ENCODE data around the gene SIAH2.

Gene SIAH2

DNA sequence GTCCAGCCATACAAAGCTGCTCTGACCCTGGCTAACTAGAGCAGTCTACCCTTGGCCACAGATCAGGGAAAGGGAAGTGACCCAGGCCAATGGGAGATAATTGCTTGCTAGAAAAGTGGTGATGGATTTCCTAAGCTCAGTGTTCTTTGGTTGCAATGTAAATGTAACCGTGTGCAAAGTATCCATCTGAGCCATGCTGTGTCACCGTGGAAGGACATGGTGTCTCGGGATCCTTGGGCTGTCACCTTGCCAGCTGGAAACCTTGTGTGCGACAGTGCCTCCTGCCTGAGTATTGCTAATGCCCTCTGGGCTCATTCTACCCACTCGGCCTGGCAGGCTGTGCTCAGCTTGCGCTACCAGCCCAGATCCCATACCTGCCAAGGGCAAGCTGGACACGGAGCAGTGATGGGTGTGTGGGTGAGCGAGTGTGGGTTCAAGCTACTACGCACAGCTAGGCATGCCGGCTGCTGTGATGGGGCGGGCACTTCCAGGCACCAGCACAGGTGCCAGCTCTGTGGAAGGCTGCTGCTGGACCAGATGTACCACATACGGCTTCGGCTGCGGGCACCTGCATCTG is 10.7 kb upstream of the SIAH2 start:
- no peak for DNase-seq

DNA sequence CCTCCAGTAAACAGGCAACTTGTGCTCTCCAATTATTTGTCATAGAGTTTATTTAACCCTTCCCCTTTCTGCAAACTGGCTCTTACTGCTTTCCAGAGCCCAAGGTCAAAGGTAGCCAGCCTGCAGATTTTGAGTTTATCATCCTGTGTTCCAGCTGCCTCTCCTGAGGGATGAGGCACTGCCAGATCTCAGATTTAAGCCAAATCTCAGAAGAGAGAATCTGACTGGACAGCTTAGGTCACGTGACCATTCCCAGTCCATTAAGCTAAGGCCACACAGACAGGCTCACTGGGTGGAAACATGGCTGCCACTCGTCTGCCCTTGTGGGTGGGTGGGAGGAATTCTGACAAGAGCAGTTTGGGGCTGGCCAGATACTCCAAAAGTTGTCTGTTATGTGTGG is 8.6 kb upstream of the SIAH2 start:
- no peak for DNase-seq

DNA sequence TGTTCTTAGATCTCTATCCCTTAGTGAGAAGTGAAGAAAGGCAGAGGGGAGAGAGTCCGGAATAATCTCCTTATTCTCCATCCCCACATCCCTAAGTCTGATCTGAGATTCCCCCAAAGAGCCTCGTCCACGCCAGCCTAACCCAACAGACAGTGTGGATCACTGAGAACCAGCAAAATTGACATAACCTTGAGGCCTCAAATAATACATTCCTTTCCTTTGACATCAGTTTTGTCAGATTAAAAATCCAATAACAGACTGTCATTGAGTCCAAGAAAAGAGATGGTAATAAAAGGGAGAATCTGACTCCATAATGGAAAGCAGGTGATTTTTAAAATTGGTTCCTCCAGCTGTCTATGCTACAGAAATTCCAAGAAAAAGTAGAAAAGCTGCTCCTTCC is 7.7 kb upstream of the SIAH2 start:
- DNase-seq: no peak

DNA sequence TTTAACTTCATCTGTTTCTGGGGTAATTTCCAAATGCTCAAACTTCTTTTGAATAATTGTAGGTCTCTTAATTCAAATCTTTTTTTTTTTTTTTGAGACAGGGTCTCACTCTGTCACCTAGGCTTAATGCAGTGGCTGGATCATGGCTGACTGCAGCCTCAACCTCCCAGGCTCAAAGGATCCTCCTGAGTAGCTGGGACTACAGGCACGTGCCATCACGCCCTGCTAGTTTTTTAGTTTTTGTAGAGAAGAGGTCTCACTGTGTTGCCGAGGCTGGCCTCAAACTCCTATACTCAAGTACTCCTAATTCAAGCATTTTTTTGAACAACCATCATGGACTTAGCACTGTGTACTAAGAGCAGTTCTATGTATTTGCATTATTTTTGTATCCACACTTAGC is 3.8 kb upstream of the SIAH2 start:
- DNase-seq: no peak

DNA sequence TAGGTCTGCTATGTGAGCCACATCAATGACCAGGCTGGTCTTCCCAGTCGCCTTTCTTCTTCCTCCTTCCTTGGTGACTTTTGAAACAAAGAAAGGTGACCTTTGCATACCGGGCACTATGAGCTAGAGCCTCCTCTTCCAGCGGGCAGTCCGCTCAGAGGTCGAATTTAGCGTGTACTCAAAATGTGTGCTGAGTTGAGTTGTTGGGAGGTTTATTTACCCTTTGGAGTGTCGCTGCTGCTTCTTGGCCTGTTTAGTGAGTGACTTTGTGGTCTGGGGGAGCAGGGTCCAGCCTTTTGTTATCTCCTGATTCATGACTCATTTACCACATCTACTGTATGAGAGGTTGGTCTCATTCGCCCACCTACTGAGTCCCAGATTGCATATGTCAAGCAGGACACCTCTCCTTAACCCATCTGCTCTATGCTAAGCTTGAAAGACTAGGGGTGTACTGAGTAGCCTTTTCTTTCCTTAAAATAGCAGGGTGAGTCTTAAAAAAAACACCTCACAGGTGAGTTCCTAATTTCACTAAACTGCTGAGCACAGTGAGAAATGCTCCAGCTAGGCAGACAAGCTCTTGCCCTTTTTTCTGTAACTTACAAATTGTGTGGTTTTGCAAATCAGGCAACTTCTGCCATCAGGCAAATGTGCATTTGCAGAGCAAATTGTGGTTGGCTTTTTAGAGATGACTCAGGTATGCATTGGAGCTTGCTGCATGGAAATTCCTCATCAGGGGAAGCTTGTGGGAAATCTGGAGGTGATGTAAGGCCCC is 3.2 kb upstream of the SIAH2 start:
- no peak for DNase-seq

DNA sequence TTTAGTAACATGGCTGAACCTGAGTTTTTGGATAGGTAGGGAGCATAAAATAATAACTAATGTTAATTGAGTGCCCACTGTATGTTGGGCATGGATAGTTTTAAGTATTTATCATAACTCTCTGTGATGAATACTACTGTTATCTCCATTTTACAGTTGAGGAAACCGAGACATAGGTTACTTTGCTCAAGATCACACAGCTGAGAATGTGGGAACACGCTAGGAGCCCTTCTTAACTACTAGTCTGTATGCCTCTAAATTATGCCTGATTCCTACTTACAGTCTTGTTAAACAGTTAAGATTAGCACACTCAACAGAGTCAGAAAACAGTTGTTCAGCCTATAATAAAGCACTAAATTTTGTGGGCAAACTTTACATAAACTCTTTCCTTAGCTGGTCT is 2.0 kb upstream of the SIAH2 start:
- DNase-seq: no peak

DNA sequence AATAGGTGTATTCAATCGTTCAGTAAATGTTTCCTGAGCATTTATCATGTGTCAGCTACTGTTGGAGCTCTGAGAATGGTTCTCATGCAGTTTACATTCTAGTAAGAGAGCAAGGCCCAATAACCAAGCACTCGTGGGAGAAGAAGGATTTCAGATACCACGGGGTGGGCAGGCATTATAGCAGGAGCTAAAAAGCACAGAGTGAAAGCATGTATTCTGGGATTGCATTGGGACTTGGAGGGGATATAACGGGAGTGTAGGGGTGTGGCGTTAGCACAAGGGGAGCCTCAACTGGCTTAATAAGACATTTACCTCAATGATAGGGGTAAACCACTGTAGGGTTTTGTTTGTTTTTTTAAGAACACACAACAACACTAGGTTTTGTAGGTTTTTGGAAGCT is 1.6 kb upstream of the SIAH2 start:
- DNase-seq: no peak

DNA sequence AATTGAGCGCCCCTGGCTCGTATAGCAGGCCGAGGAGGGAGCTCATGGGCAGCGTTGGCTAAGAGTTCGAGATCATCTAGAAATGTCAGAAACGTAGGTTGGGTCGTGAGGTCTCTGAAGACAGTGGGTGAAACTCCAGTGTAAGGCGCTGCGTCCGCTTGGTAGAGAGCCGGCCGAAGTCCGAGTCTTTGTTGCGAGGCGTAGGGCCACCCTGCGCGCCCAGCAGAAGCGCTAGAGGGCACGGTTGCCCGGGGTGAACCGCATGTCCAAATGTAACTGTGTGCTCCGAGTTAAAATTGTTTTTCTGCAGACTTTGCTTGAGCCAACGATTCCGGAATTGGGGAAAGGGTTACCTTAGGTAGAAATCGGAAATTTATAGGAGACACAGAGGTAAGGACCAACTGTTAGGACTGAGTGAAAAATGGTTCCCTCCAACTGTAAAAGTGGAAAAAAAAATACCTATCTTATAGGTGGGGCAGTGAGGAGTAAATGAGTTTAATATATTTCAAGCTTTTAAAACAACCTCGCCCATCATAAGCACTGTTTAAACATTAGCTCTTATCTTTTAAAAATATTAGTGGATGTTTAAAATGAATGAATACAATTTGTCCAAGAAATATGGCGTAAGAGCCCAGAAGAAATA is 993 bp upstream of the SIAH2 start:
- DNase-seq: peak; percentile 33

DNA sequence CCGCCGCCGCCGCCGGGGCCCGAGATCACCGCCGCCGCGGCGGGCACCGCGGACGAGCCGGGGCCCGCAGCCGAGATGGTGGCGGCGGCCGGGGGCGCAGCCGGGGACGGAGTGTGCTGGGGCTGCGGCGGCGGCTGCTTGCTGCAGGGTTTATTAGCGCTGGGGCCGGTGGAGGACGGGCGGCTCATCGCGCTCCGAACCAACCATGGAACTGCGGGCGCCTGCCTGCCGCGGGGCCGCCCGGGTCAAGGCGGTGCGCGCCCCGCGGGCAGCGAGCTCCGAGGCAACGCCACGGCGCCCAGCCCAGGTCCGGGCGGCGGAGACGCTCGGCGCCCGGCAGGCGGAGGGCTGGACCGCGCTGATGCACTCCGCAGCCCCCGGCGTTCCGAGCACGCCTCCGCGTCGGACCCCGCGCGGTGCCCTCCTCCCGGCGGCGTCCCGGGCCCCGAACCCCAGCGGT is 277 bp downstream of the SIAH2 start:
- no peak for DNase-seq

DNA sequence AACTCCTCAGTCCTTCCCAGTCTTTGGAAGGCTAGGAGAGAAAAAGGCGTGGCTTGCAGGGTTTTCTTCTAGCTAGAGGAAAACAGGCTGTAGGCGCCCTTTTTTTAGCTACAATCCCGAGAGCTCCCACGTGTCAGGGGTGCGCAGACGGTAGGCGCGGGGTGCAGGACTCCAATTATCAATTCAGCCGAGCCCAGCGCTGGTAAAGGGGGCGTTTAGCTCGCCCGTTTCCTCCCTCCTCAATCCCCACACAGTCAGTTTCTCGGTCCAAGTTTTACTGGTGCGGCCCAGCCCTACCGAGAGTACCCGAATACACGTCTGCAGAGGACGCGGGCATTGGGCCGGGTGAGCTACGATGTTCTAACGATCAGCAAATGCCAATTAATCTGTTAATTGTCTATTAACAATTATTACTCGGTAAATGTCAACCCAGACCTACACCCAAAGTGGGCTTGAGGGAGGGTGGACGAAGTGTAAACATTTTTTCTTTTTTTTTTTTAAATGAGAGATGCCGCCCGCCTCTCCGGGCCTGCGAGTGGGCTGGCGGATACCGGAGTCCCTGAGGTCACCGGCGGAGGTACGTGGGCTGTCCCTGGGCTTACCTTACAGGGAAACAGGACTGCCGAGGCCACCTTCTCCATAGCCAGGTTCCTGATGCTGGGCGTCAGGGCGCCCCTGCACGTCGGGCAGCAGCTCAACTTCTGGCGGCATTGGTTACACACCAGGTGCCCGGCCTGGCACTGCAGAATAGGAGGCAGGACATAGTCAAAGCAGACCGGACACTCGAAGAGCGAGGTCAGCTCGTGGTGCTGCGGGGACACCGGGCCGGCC is 923 bp downstream of the SIAH2 start:
- peak; percentile 16 for DNase-seq

DNA sequence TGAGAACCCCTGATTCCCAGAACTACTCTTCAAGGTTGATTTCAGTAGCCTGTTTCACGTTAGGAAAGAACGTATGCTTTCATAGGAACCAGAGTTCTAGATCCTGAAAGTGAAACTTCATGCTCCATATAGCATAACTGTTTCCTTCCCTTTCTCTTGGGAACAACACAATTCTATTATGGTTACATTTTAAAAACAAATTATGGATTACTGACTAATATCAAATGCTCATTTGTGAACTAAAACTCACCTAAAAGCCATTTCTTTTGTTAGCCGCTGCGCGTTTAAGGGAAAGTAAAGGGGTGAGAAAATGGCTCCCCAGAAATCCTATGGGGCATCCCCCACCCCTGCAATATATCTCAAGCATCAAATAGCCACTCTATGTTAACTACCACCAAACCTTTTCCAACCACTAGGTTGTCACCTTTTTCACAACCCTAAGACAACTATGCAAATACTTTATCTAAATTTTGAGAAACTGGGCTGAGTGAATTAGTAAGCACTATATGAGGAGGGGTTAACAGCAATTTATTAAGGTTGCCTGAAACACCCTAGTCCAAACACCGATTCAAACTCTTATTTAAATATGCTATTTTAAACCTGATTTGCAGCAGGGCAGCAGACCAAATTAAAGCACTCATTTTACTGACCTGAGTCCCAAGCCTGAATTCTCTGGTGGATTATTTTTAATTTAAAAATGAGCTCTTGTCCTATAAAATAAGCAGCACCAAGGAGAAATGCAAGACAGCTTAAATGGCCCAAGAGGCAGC is 2.4 kb downstream of the SIAH2 start:
- no peak for DNase-seq

DNA sequence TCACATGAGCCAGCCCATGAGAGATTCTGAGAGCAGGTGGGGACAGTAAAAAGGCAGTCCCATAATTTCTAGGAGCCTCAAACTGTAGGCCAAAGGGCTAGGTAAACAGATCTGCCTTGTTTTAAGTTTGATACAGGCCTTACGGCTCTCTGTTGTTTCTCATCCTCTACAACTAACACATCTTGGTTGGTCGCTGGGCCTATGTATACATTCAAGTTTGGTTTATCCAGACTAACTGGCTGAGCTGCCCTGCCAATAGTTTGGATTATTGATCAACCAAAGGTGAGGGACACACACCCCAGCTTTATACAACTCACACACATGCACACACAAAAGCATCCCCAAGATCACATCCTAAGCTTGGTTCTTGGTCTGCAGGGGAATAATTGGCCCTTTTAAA is 3.0 kb downstream of the SIAH2 start:
- no peak for DNase-seq

DNA sequence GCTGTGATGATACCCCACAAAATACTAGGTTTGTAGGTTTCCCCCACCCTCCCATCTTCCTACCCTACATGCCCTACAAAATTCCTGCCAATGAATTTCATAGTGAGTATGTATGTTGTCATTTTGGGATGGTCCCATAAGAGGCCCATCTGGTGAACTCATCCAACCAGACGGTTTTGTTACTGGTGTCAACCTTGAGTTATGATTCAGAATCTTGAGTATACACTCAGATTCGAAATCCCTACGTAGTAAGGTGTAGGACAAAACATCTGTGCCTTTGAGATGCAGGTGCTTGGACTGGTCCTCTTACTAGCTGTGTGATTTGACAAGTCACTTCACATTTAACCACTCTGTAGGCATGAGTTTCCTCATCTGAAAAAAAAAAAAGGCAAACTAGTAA is 3.6 kb downstream of the SIAH2 start:
- DNase-seq: no peak

DNA sequence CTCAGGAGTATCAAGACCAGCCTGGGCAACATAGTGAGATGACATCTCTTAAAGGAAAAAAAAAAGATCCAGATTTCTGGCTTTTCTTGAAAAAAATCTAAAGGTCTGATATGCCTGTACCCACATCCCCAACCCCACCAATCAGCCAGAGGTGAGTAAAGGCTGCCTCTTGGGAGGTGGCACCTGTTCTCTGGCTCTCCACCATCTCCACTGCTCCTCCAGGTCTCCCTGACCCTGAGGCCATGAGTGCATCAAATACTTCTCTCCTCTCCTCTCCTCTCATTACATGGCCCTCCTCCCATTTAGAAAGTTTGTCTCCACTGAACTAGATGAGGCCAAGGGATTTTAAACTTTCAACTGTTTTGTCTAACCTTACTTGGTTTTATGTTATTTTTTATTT is 5.2 kb downstream of the SIAH2 start:
- DNase-seq: no peak

DNA sequence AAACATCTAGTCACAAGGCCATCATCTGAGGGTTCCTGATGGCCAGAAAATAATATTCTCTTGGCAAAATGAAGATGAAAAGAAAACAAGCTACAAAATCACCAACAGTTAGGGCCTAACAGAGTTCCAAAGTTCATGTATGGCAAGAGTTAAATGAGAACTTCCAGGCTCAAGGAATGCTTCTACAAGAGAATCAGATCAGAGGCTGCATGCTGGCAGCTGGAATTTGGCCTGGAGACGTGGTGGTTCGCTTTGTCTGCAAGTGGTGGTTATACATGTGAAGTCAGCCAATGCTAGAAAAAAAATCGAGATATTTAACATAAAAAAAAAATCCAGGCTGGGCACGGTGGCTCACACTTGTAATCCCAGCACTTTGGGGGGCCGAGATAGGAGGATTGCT is 5.6 kb downstream of the SIAH2 start:
- DNase-seq: no peak

DNA sequence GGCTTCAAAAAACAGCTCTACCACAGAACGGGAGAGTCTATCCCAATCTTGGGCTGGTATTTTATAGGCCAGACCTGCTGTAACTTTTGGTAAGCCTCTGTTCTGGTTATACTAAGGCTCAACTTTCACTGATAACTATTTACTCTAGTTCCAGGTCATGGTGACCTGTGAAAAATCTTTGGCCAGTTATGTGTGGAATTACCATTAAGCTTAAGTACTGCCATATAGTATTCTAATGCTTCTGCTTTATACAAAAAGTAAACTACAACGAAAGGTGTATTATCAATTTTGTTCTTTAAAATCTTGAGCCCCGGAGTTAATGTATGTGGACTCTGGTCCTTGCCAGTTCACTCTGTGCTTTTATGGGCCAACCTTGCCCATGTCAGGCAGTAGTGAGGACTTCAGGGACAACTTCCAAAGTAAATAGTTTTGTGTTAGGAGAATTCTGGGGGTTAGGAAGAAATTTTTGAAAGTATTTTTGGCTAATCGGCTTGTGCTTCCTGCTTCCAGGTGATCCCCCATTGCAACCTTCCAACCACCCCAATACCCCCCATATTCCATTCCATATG is 6.4 kb downstream of the SIAH2 start:
- no peak for DNase-seq

DNA sequence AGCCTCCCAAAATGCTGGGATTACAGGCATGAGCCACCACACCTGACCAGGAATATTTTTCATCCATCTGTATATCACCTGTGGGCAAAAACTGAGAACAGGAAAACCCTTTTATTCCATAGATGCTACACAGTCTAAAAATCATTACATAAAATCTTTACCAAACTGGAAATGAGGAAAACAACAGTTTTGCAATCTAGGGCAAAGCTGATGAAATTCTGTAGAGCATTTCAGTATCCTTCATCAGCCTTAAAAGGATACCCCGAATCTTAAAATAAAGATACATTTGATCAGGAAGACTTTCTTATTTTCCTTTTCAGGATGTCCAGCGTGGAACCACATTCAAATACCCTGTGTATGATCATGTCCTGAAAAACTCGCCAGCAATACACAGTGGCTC is 7.1 kb downstream of the SIAH2 start:
- no peak for DNase-seq

DNA sequence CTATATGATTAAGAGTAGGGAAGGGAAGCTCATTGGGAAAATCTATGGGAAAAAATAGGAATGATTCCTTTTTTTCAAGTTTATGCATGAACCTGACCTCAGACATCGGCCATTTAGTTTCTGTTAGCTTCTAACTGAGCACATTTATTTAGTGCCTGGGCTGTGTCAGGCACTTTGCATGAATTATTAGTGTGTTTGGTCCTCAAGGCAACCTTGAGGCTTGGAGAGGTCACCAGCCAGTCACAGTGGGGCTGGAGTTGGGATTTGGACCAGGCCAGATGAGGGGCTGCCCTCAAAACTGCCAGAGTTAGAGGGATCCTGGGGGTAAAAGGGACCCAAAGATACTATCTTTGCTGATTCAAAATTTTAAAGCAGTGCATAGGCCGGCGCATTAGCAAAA is 8.1 kb downstream of the SIAH2 start:
- no peak for DNase-seq

DNA sequence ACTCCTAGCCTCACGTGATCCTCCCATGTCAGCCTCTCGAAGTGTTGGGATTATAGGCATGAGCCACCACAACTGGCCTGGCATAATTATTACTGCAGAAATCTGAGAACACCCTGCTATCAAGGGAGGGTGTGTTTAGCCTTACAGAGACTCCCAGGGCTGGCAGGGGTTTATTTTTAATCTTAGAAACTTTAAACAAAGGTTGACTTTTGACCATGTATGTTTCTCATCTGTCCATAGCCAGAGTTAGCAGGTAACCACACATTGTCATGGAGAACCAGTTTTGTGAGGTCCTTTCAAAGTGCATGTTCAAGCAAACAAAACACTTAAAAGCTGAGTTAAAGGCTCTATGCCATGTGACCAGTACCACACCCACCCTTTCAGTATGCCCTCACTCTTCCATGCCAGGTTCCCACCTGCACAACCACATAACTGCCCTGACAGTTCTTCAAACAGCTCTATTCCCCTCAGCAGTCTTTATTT is 11.1 kb downstream of the SIAH2 start:
- DNase-seq: no peak

DNA sequence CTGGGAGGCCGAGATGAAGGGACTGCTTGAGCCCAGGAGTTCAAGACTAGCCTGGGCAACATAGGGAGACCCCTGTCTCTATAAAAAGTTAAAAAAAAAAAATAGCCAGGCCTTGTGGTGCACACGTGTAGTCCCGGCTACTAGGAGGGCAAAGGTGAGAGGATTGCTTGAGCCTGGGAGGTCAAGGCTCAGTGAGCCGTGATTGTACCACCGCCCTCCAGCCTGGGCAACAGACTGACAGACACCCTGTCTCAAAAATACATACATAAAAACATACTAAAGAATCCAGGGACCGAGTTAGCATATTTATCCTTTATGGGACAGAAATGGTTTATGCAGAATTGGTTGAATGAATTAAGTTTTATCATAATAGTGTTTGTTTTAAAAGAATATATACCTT is 13.7 kb downstream of the SIAH2 start:
- no peak for DNase-seq

DNA sequence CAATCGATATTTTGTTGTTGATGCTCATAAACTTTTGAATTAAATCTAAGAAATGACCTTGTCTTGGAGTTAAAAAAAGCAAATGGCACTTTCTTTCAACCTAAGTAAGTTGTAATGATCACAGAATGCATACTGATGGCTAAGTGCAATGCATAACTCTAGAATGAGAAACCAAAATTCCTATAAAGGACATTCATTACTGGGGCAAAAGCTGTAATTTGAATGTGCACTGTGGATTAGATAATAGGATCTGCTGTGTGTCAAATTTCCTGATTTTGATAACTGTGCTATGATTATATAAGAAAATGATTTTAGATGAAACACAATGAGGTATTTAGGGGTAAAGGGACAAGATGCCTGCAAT is 14.3 kb downstream of the SIAH2 start:
- no peak for DNase-seq
